GM10266 (cell line): ENCODE measurements around the gene OR1F1.

Source experiments
- DNase-seq: peaks from one replicate; pipeline ENCODE4 v3.0.0; 2012; ENCODE audit errors: extremely low spot score
- TF ChIP-seq, protein P1 (sequence below): IDR thresholded peaks from 2 replicates; pipeline ENCODE4 v1.5.1; 2012; ENCODE audit warnings: mild to moderate bottlenecking, low read depth; ENCODE audit not compliant: control insufficient read depth, insufficient read depth; ENCODE audit errors: missing control alignments

OR1F1 gene

DNA sequence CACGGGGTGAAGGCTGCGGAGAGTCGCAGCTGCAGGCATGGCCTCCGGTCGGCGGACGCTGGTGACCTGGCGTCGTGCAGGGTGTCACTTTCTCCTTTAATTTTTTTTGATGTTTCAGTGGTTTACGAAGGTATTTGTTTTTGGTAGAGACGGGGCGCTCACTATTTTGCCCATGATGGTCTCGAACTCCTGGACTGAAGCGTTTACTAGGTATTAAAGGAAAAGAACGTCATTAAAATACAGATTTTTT is 36.1 kb upstream of the OR1F1 start:
- TF ChIP-seq, protein P1, sequence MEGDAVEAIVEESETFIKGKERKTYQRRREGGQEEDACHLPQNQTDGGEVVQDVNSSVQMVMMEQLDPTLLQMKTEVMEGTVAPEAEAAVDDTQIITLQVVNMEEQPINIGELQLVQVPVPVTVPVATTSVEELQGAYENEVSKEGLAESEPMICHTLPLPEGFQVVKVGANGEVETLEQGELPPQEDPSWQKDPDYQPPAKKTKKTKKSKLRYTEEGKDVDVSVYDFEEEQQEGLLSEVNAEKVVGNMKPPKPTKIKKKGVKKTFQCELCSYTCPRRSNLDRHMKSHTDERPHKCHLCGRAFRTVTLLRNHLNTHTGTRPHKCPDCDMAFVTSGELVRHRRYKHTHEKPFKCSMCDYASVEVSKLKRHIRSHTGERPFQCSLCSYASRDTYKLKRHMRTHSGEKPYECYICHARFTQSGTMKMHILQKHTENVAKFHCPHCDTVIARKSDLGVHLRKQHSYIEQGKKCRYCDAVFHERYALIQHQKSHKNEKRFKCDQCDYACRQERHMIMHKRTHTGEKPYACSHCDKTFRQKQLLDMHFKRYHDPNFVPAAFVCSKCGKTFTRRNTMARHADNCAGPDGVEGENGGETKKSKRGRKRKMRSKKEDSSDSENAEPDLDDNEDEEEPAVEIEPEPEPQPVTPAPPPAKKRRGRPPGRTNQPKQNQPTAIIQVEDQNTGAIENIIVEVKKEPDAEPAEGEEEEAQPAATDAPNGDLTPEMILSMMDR = no peak
- DNase-seq = no peak

DNA sequence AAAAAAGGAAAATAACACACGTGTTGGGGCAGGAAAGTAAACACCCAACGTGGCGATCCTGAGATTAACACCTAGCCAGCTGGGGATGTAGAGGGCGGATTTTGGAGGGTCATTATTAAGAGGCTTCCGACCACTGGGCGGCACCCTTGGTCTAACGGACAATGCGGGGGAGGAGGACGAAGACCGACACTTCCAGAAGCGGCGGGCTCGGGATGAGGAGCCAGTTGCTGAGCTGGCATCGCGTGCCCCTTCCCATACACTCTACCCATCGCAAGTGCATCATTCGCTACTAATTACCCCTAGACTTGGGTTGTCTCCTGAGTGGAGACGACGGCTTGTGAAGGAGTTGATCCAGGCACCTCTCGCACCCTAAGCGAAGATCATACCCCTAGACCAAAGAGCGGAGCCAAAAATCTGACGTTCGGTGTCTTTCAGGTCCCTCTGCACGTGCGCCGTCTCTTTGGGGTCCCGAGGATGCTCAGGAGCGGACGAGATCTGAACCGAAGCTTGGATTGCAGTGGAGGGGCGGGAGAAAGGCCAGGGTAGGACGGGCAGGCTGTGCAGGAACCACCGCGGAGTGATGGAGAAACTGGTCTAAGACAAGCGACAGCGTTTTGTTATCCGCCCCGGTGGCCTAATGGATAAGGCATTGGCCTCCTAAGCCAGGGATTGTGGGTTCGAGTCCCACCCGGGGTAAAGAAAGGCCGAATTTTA is 35.6 kb upstream of the OR1F1 start:
- TF ChIP-seq, protein P1 = peak; percentile 66
- peak; percentile 73 for DNase-seq

DNA sequence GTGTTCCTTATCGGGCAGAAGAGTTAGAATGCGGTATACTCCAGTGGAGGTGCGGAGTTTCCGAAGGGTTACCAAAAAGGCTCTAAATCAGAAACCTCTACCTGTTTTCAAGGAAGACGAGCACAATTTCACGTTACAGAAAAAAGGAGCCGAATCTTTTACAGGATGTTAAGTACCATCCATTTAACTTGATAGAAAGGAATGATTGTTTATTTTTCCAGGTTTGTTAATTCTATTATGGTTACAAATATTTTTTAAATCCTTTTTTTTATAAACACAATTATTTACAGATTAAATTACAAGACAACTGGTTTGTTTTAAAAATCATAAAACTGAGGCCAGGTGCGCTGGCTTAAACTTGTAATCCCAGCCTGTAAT is 35.0 kb upstream of the OR1F1 start:
- DNase-seq = no peak
- TF ChIP-seq, protein P1 = no peak

DNA sequence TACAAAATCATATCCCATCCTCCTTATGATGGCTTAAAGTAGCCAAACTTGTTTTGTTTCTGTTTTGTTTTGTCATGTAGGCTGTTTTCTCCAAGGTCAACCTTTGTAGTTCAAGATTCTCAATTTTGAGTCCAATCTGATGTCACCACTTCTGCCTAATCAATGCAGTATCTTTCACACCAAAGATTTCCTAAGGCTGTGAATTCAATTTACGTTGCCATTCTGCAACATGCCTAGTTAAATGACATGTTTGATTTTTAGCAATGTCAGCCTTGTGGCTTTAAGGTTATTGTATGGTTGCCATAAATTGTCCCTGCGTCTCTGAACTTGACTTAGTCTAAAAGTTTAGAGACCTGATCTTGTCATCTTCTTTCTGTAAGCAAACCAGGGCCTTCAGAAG is 32.8 kb upstream of the OR1F1 start:
- DNase-seq = no peak
- TF ChIP-seq, protein P1 = no peak

DNA sequence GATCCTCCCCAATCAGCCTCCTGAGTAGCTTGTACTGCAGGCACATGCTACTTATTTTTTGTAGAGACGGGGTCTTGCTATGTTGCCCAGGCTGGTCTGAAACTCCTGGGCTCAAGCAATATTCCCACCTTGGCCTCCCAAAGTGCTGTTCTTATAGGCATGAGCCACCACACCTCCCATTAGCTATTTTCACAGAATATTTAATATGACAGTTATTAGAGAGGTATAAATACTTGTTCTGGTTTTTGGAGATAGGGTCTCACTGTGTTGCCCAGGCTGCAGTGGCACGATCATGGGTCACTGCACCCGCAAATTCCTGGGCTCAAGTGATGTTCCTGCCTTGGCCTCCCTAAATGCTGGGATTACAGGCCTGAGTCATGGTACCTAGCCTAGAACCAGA is 32.0 kb upstream of the OR1F1 start:
- TF ChIP-seq, protein P1 = no peak
- DNase-seq = no peak

DNA sequence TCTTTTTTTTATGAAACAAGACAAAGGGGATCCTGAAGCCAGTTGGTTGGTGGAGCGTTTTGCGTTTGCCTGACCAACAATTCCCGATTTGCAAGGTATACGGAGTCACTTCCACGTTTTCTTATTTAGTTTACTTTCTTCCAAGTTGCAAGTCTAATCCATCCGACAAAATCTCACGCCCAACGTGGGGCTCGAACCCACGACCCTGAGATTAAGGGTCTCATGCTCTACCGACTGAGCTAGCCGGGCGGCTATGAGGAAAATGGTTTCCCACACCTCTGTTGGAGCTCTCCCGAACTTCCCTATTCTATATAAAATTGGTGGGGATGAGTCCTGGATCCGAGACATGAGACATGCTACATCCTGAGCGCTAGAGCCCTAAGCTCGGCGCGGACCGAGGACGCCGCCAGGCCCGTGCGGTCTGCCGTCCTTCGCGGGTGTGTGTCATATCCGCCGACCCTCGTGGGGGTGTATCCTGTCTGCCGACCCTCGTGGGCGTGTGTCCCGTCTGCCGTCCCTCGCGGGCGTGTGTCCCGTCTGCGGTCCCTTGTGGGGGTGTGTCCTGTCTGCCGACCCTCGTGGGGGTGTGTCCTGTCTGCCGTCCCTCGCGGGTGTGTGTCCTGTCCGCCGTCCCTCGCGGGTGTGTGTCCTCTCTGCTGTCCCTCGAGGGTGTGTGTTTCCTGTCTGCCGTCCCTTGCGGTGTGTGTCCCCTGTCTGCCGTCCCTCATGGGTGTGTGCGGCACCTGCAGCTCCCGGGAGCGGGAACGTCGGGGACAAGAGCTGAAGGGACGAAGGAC is 30.6 kb upstream of the OR1F1 start:
- TF ChIP-seq, protein P1 = no peak

DNA sequence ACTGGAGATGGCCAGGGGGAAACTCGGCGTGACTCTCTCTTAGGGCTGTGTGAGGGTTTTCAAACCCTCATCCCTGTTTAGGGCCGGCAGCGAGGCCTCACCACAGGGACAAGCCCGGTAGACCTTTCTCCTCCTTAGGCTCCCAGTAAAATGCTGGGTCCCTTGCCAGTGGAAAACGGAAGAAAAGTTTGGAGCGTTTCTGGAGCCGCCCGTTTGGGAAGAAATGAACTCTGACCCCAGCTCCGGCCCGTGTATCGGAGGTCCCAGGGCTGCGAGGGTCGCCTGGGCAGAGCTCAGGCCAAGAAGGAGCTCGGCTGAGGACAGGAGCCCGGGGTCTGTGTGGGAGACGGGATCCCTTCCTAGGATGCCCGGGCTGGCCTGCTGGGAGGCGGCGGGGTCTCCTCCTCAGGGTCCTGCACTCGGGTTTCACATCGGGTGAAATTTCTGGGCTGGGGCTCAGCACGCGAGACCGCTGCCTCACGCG is 29.9 kb upstream of the OR1F1 start:
- TF ChIP-seq, protein P1 = no peak
- DNase-seq = no peak

More for the DNA sequence above, 30.6 kb upstream of the OR1F1 start:
- no peak for DNase-seq
